Right atrium auricular region (tissue), 2 donors: Measurements from ENCODE around the gene SIRPB2. TPM values are rescaled to one million over a fixed set of nuclear protein-coding genes. Genes with fewer than 3 reads are reported as not detected.

Source experiments
- DNase-seq: peaks from one replicate; pipeline ENCODE4 v3.0.0-alpha.2; 2019; ENCODE audit warnings: low spot score
- H3K27ac ChIP-seq, 2 donors: fragments of 200-600 bp; sonication (generic); 1 replicate in 1 of 2; 2 replicates in 1 of 2; pipeline ENCODE4 v1.5.1; 2016 to 2019
- H3K27me3 ChIP-seq, 2 donors: fragments of 200-600 bp; sonication (generic); one replicate each; pipeline versions ENCODE4 v1.5.1 to v1.6.0; 2017 to 2019
- H3K36me3 ChIP-seq: fragments of 200-600 bp; sonication (generic); one replicate; pipeline ENCODE4 v1.5.1; 2016
- H3K4me1 ChIP-seq, 2 donors: fragments of 200-600 bp; sonication (generic); one replicate each; pipeline versions ENCODE4 v1.5.1 to v1.6.0; 2017 to 2019
- H3K4me3 ChIP-seq, 2 donors: fragments of 200-600 bp; sonication (generic); 1 replicate in 1 of 2; 2 replicates in 1 of 2; pipeline ENCODE4 v1.5.1; 2017 to 2019; ENCODE audit warnings: mild to moderate bottlenecking in 1 of 2, moderate library complexity in 1 of 2
- H3K9me3 ChIP-seq, 2 donors: fragments of 200-600 bp; sonication (generic); one replicate each; pipeline ENCODE4 v1.5.1; 2019
- total RNA-seq, 2 donors: library from RNA; depleted of rRNA; stranded (reverse); fragments of >200 nt; gene quantifications; one replicate each; pipeline ENCODE4 v1.1.0, GENCODE V29; 2016
- TF ChIP-seq, protein P1 (sequence below), 2 donors: fragments of 200-600 bp; sonication (generic); IDR thresholded peaks; one replicate each; pipeline ENCODE4 v1.5.1; 2019; ENCODE audit warnings: antibody characterized with exemption in 2 of 2

The SIRPB2 gene
- total RNA-seq, 2 donors from 2014 or later: 2.6 to 4.4 TPM

DNA sequence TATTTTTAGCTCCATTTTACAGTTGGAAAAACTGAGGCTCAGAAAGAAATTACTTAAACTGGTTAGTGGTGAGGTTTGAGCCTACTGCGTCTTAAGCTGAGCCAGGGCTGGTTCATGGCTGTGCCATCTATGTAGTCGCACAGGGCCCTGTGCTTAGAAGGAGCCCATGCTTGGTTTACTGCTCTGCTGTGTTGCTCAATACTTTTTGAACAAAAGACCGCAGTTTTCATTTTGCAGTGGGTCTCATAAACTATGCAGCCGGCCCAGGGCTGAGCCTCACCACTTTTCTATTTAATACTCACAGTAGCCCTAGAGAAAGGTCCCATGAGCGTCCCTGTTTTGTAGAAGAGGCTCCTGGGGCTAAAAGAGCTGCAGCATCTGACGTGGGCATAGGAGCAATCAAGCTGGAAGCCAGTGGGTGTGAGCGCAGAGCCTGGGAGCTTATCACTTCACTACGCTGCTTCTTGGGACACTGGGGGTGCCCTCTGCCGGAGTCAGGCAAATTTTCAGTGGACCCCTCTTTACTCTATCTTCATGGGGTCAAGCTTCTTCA is 501 bp downstream of the SIRPB2 start:
- TF ChIP-seq, protein P1, sequence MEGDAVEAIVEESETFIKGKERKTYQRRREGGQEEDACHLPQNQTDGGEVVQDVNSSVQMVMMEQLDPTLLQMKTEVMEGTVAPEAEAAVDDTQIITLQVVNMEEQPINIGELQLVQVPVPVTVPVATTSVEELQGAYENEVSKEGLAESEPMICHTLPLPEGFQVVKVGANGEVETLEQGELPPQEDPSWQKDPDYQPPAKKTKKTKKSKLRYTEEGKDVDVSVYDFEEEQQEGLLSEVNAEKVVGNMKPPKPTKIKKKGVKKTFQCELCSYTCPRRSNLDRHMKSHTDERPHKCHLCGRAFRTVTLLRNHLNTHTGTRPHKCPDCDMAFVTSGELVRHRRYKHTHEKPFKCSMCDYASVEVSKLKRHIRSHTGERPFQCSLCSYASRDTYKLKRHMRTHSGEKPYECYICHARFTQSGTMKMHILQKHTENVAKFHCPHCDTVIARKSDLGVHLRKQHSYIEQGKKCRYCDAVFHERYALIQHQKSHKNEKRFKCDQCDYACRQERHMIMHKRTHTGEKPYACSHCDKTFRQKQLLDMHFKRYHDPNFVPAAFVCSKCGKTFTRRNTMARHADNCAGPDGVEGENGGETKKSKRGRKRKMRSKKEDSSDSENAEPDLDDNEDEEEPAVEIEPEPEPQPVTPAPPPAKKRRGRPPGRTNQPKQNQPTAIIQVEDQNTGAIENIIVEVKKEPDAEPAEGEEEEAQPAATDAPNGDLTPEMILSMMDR (IDR thresholded peaks at IDR 0.05): no peak
- no peaks in the 10 kb centered on the region for H3K36me3 ChIP-seq
- no peaks in the 10 kb centered on the region for H3K27me3 ChIP-seq
- peak overlapping the region; percentile 53 to 54 for H3K27ac ChIP-seq
- H3K9me3 ChIP-seq: no peaks in the 10 kb centered on the region
- no peaks in the 10 kb centered on the region for H3K4me1 ChIP-seq
- DNase-seq: no peak
- peak overlapping the region; percentile 17 to 32 for H3K4me3 ChIP-seq

DNA sequence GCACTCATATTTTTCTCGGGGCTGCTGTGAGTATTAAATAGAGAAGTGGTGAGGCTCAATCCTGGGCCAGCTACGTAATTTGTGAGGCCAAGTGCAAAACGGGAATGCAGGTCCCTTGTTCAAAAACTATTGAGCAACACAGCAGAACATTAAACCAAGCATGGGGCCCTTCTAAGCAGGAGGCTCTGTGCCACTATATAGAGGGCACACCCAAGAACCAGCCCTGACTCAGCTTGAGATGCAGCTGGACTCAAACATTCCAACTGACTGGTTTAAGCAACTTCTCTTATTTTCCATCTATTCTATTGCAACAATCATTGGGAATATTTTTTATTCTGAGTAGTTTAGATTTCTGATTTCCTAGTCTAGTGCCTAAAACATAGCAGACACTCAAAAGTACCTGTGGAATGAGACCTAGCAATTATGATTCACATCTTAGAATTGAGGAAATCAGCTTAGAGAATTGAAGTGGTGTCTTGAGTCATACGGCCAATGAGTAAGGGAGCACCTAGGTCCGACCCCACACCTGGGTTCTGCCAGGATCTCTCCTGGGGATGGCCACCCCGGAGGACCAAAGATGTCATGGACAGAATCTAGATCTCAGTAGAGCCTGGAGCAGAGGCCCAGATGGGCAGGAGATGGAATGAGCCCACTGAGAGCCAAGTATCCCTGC is 1.3 kb downstream of the SIRPB2 start:
- H3K27me3 ChIP-seq: no peaks in the 10 kb centered on the region
- H3K4me3 ChIP-seq: peak overlapping the region; percentile 2 to 32
- no peak for DNase-seq
- H3K27ac ChIP-seq: peak overlapping the region; percentile 20 to 53
- no peaks in the 10 kb centered on the region for H3K9me3 ChIP-seq
- TF ChIP-seq, protein P1 (IDR thresholded peaks at IDR 0.05): no peak
- no peaks in the 10 kb centered on the region for H3K36me3 ChIP-seq
- no peaks in the 10 kb centered on the region for H3K4me1 ChIP-seq

DNA sequence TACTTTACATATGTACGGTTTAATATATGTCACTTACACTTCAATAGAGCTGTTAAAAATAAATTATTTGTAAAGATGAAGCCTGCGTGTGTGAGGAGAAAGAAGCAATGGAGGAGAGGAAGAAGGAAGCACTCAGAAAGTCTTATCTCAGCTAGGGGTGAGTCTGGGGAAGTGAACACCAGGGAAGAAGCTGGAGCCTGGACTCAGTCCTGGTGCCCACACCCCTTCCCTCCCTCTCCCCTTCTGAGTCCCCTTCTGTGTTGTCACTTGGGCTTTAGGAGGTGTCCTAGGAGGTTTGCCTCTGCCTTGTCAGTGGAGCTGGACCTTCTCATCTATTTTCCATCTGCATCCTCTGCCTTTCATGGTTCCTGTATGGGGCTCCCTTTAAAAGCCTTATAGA is 1.9 kb downstream of the SIRPB2 start:
- Histone ChIP-seq H3K27me3 (no peaks in the 10 kb centered on the region), H3K36me3 (no peaks in the 10 kb centered on the region), H3K27ac (peak overlapping the region; percentile 20 to 29), H3K9me3 (no peaks in the 10 kb centered on the region), H3K4me1 (no peaks in the 10 kb centered on the region), H3K4me3 (peak overlapping the region in 1 of 2 donors; percentile 3)
- TF ChIP-seq, protein P1 (IDR thresholded peaks at IDR 0.05): no peak
- no peak for DNase-seq

DNA sequence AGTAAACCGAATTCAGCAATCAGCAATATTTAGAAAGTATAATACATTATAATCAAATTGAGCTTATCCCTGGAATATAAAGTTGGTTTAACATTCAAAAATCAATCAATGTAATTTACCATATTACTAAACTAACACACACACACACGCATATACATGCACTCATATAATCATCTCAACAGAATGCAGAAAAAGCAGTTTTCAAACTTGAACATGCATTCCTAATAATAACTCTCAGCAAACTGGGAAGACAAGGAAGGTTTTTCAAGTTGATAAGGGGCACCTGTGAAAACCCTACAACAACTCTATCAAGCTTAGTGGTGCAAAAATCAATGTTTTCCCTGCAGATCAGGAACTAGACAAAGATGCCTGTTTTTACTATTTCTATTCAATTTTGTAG is 4.7 kb downstream of the SIRPB2 start:
- Histone ChIP-seq H3K4me3 (no peak overlapping the region), H3K36me3 (no peaks in the 10 kb centered on the region), H3K4me1 (no peaks in the 10 kb centered on the region), H3K9me3 (no peaks in the 10 kb centered on the region), H3K27me3 (no peaks in the 10 kb centered on the region), H3K27ac (no peak overlapping the region)
- TF ChIP-seq, protein P1 (IDR thresholded peaks at IDR 0.05): no peak
- no peak for DNase-seq

DNA sequence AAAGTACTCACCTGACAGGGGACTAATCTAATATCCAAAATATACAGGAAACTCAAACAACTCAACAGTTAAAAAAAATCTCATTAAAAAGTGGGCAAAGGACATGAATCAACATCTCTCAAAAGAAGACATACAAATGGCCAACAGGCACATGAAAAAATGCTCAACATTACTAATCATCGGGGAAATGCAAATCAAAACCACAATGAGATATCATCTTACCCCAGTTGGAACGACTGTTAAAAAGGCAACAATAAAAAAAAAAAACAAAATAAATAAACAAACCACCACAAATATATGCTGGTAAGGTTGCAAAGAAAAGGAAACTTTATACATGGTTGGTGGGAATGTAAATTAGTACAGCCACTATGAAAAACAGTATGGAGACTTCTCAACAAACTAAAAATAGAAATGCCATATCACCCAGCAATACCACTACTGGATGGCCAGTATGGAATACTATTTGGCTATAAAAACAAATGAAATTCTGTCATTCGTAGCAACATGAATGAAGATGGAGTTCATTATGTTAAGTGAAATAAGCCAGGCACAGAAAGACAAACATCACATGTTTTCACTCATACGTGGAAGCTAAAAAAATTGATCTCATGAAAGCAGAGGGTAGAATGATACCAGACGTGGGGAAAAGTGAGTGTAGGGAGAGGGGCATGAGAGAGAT is 6.6 kb downstream of the SIRPB2 start:
- no peak for DNase-seq
- Histone ChIP-seq H3K36me3 (no peaks in the 10 kb centered on the region), H3K4me1 (no peaks in the 10 kb centered on the region), H3K27me3 (no peaks in the 10 kb centered on the region), H3K4me3 (no peak overlapping the region), H3K27ac (no peak overlapping the region), H3K9me3 (no peaks in the 10 kb centered on the region)
- TF ChIP-seq, protein P1 (IDR thresholded peaks at IDR 0.05): no peak
